Epithelial cell of proximal tubule (primary cell): ENCODE results near the gene SLC9A9. TPM values are rescaled to one million over a fixed set of nuclear protein-coding genes. Genes with fewer than 3 reads are reported as not detected.
A peak's percentile ranks its signal among the peaks of the same experiment; 100 is the strongest.

Experiments used
- DNase-seq: peaks from one replicate; pipeline ENCODE4 v3.0.0-alpha.2; 2011; ENCODE audit warnings: low read depth
- H3K4me3 ChIP-seq: 2 replicates; pipeline ENCODE4 v1.5.1; 2011; ENCODE audit warnings: low read depth, mild to moderate bottlenecking, low read length
- CTCF ChIP-seq: conservative IDR thresholded peaks from 2 replicates; pipeline ENCODE4 v1.5.1; 2012; ENCODE audit warnings: low read depth, mild to moderate bottlenecking, low read length
- total RNA-seq: library from RNA; depleted of rRNA; stranded (reverse); fragments of >200 nt; gene quantifications from 2 replicates; pipeline ENCODE4 v1.2.3, GENCODE V29; 2015

Gene SLC9A9
- total RNA-seq, 1 donor from 2014 or later, result 0.17 TPM

- no peak for DNase-seq
- no peak for TF ChIP-seq CTCF
- no peak overlapping the region for H3K4me3 ChIP-seq
Measured at GRCh38 chr3:143604402-143605185, 243.7 kb downstream of the SLC9A9 start.

GRCh38 chr3:143603774-143604173 is 244.5 kb downstream of the SLC9A9 start:
- no peak for TF ChIP-seq CTCF
- no peak for DNase-seq
- H3K4me3 ChIP-seq, result no peak overlapping the region

DNA sequence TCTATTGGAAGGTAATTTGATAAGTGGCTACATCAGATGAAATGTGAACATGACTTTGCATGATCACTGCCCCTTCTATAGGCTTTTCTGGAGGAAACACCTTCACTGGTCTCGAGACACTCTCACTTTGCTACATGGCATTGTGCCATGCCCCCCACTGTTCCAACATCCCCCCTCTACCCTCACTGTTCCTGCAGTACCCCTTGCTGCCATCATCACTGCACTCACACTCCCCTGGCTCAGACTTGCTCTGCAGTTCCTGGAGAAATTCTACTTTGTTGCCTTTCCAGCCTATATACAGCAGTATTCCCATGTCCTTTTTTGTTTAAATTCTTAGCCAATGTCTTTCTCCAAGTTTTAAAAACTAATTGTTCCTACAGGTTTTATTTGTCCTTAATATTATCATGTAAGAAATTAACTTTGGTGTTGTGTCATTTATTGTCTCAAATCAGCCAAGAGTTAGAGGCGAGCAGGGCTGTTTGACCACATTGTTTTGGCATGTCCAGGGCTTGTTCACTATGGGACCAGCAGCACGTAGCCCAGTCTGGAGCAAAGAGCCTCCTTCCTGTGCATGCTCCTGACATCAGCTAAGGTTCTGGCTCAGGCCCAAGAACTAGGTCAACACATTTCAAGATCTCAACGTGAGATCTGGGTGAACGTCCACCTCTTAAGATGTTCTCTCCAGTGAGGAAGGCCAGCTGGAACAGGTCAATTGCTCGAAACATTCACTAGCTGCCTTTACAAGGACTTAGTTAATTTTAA is 246.4 kb downstream of the SLC9A9 start:
- peak; percentile 43 for DNase-seq
- H3K4me3 ChIP-seq, result no peak overlapping the region
- TF ChIP-seq CTCF, result no peak

- no peak overlapping the region for H3K4me3 ChIP-seq
- no peak for TF ChIP-seq CTCF
- DNase-seq, result no peak
Measured at GRCh38 chr3:143600756-143601718, 247.2 kb downstream of the SLC9A9 start.

GRCh38 chr3:143597774-143598652 is 250.3 kb downstream of the SLC9A9 start:
- H3K4me3 ChIP-seq, result no peak overlapping the region
- no peak for DNase-seq
- TF ChIP-seq CTCF, result no peak
